ENCODE data around the gene MEGF11. TPM values are rescaled to one million over a fixed set of nuclear protein-coding genes. Genes with fewer than 3 reads are reported as not detected.

MEGF11 gene
- total RNA-seq, 1 experiment from 2014 or later = 0.09 TPM

DNA sequence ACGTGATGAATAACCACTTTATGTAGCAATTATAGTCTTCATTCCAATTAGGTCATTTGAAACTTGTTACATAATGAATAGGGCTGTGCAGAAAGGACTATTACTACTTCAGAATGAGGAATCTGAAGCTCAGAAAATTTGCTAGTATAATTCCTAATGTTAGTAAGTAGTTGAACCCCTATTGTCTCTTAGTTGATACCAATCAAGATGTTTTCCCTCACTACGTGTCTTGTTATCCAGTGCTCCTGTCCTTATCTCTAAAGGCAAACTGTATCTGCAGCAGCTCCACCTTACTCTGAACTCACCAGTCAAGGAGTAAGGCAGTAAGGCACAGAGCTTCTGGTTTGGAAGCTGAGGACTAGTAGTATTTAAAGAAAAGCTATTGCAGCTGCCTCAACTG is 352.2 kb downstream of the MEGF11 start:
- intact Hi-C loops (cut with micrococcal nuclease) = no loop called here
- Mint-ChIP-seq H3K4me1 (ENCODE audit: insufficient read depth, unreplicated experiment) (peaks cover 15% of the 10 kb centered on the region), H3K36me3 (ENCODE audit: insufficient read depth, unreplicated experiment) (peaks cover 35% of the 10 kb centered on the region), H3K4me3 (ENCODE audit: unreplicated experiment) (no peak overlapping the region), H3K9me3 (ENCODE audit: unreplicated experiment) (no peaks in the 10 kb centered on the region), H3K27me3 (ENCODE audit: insufficient read depth, unreplicated experiment) (no peaks in the 10 kb centered on the region), H3K27ac (ENCODE audit: low read depth, unreplicated experiment) (no peak overlapping the region)
- TF ChIP-seq, protein P1, sequence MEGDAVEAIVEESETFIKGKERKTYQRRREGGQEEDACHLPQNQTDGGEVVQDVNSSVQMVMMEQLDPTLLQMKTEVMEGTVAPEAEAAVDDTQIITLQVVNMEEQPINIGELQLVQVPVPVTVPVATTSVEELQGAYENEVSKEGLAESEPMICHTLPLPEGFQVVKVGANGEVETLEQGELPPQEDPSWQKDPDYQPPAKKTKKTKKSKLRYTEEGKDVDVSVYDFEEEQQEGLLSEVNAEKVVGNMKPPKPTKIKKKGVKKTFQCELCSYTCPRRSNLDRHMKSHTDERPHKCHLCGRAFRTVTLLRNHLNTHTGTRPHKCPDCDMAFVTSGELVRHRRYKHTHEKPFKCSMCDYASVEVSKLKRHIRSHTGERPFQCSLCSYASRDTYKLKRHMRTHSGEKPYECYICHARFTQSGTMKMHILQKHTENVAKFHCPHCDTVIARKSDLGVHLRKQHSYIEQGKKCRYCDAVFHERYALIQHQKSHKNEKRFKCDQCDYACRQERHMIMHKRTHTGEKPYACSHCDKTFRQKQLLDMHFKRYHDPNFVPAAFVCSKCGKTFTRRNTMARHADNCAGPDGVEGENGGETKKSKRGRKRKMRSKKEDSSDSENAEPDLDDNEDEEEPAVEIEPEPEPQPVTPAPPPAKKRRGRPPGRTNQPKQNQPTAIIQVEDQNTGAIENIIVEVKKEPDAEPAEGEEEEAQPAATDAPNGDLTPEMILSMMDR (IDR thresholded peaks at IDR 0.05; ENCODE audit: unreplicated experiment) = no peak
- ChIA-PET POLR2A (interaction anchor here (0.6 to 1.6 kb wide), 6 partner anchors 8 to 151 kb away, joined by 3 to 8 read pairs (median 3); no protein-coding TSS in a partner anchor), CTCF (no interaction called here)
- BruUV-seq (replicated peaks) = no TSS peak
- DNase-seq (ENCODE audit: unreplicated experiment) = no peak

GRCh38 chr15:65900488-65900887 is 353.1 kb downstream of the MEGF11 start:
- POLR2A ChIA-PET = interaction anchor here (0.5 kb wide), 1 partner anchor 627 kb away, joined by 4 read pairs; no protein-coding TSS in a partner anchor
- no peaks in the 10 kb centered on the region for H3K9me3 Mint-ChIP-seq (ENCODE audit: unreplicated experiment)
- H3K36me3 Mint-ChIP-seq (ENCODE audit: insufficient read depth, unreplicated experiment) = peaks cover 42% of the 10 kb centered on the region
- H3K4me3 Mint-ChIP-seq (ENCODE audit: unreplicated experiment) = no peak overlapping the region
- TF ChIP-seq, protein P1 (IDR thresholded peaks at IDR 0.05; ENCODE audit: unreplicated experiment) = no peak
- DNase-seq (ENCODE audit: unreplicated experiment) = no peak
- no peaks in the 10 kb centered on the region for H3K27me3 Mint-ChIP-seq (ENCODE audit: insufficient read depth, unreplicated experiment)
- H3K4me1 Mint-ChIP-seq (ENCODE audit: insufficient read depth, unreplicated experiment) = peaks cover 15% of the 10 kb centered on the region
- CTCF ChIA-PET = interaction anchor here (0.7 kb wide), 1 partner anchor 168 kb away, joined by 4 read pairs; no protein-coding TSS in a partner anchor
- intact Hi-C loops (cut with micrococcal nuclease) = no loop called here
- BruUV-seq (replicated peaks) = no TSS peak
- no peak overlapping the region for H3K27ac Mint-ChIP-seq (ENCODE audit: low read depth, unreplicated experiment)

DNA sequence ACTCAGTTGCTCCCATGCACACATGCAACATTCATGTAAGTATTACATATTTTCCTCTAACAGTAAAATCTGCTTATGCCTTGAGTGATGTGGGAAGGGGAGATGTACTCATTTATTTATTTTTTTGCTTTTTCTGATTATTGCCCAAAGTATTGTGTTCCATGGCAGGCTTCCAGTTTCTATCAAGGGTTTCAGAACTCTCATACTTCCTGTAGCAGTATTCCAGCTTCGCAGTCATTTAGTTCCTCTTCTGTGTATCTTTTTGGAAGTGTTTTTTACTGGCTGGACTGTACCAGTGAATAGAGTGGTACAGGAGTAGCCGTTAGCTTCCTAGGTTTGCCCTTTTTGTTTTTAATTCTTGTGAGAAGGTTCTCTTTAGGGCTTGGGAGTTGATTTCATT is 357.3 kb downstream of the MEGF11 start:
- TF ChIP-seq, protein P1 (IDR thresholded peaks at IDR 0.05; ENCODE audit: unreplicated experiment) = no peak
- no TSS peak for BruUV-seq (replicated peaks)
- DNase-seq (ENCODE audit: unreplicated experiment) = no peak
- no peaks in the 10 kb centered on the region for H3K4me1 Mint-ChIP-seq (ENCODE audit: insufficient read depth, unreplicated experiment)
- no peak overlapping the region for H3K27ac Mint-ChIP-seq (ENCODE audit: low read depth, unreplicated experiment)
- no peaks in the 10 kb centered on the region for H3K27me3 Mint-ChIP-seq (ENCODE audit: insufficient read depth, unreplicated experiment)
- peaks cover 55% of the 10 kb centered on the region for H3K36me3 Mint-ChIP-seq (ENCODE audit: insufficient read depth, unreplicated experiment)
- CTCF ChIA-PET = interaction anchor here (0.8 kb wide), 1 partner anchor 392 kb away, joined by 3 read pairs; no protein-coding TSS in a partner anchor
- intact Hi-C loops (cut with micrococcal nuclease) = no loop called here
- no peak overlapping the region for H3K4me3 Mint-ChIP-seq (ENCODE audit: unreplicated experiment)
- POLR2A ChIA-PET = interaction anchor here (1.0 to 1.1 kb wide), 2 partner anchors 24 to 26 kb away, joined by 3 to 4 read pairs; no protein-coding TSS in a partner anchor
- no peaks in the 10 kb centered on the region for H3K9me3 Mint-ChIP-seq (ENCODE audit: unreplicated experiment)

DNA sequence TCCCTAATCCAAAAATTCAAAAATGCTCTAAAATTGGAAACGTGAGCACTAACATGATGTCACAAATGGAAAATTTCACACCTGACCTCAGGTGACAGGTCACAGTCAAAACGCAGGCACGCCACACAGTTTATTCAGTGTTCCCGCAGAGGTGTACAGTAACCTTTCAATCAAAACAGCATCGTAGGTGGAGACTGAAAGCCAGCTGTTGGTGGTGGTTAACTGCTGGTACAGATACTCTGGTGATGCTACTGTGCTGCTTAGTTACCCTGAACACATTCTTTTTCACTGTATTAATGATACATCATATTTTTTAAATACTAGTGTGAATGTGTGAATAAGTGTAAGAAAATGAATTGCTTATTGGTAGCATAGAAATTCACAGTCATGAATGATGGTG is 360.5 kb downstream of the MEGF11 start:
- intact Hi-C loops (cut with micrococcal nuclease) = no loop called here
- Mint-ChIP-seq H3K4me3 (ENCODE audit: unreplicated experiment) (no peak overlapping the region), H3K9me3 (ENCODE audit: unreplicated experiment) (no peaks in the 10 kb centered on the region), H3K27me3 (ENCODE audit: insufficient read depth, unreplicated experiment) (no peaks in the 10 kb centered on the region), H3K27ac (ENCODE audit: low read depth, unreplicated experiment) (no peak overlapping the region), H3K4me1 (ENCODE audit: insufficient read depth, unreplicated experiment) (no peaks in the 10 kb centered on the region), H3K36me3 (ENCODE audit: insufficient read depth, unreplicated experiment) (peaks cover 71% of the 10 kb centered on the region)
- TF ChIP-seq, protein P1 (IDR thresholded peaks at IDR 0.05; ENCODE audit: unreplicated experiment) = no peak
- BruUV-seq (replicated peaks) = no TSS peak
- POLR2A ChIA-PET = interaction anchor here (1.6 kb wide), 1 partner anchor 9 kb away, joined by 8 read pairs; no protein-coding TSS in a partner anchor
- DNase-seq (ENCODE audit: unreplicated experiment) = no peak
- CTCF ChIA-PET = interaction anchor here (1.0 kb wide), 1 partner anchor 254 kb away, joined by 3 read pairs; no protein-coding TSS in a partner anchor
